Mammary epithelial cell (primary cell): ENCODE results near the gene MAPK13.

Experiments
- CTCF ChIP-seq, 2 donors: IDR thresholded peaks in 1 of 2; conservative IDR thresholded peaks in 1 of 2; 2 replicates each; pipeline ENCODE4 v1.5.1; 2011 to 2012; ENCODE audit warnings: inconsistent platforms in 2 of 2, low read length in 2 of 2, mild to moderate bottlenecking in 2 of 2, control low read depth in 1 of 2, low read depth in 1 of 2; ENCODE audit not compliant: insufficient read depth in 1 of 2; ENCODE audit errors: extremely low read depth in 1 of 2
- EZH2 ChIP-seq: IDR thresholded peaks from 2 replicates; pipeline ENCODE4 v1.6.1; 2012; ENCODE audit warnings: low read length, inconsistent platforms, borderline replicate concordance

GRCh38 chr6:36113703-36114102, 16.6 kb upstream of the MAPK13 start:
- no peak for TF ChIP-seq EZH2
- TF ChIP-seq CTCF (conservative IDR thresholded peaks at IDR 0.05 in 1 of 2, IDR thresholded peaks at IDR 0.05 in 1 of 2; ENCODE audit: extremely low read depth in 1 of 2, insufficient read depth in 1 of 2, low read depth in 1 of 2, low read length in 2 of 2), result no peak
